SW 1271 (cell line): ENCODE data around the gene SRGAP2C.
"Not testable (repeated sequence)": the region's sequence is repeated elsewhere in the genome, so short reads cannot be mapped to it uniquely, and the experiment has no call there.

Experiments
- DNase-seq, 2 experiments: peaks; one replicate each; lab custom pipeline; 2025; lab: John Stamatoyannopoulos, UW

SRGAP2C gene

GRCh38 chr1:121184290-121185127, at the start of gene SRGAP2C, which contains the start of gene FAM72B:
TSS of gene SRGAP2C (plus strand) at chr1:121184975. CDS start at chr1:121187447, 2,472 bp downstream.
TSS of gene FAM72B (minus strand) at chr1:121184340. CDS start at chr1:121183489, 851 bp downstream.
- peak; percentile 84 to 94 for DNase-seq

DNA sequence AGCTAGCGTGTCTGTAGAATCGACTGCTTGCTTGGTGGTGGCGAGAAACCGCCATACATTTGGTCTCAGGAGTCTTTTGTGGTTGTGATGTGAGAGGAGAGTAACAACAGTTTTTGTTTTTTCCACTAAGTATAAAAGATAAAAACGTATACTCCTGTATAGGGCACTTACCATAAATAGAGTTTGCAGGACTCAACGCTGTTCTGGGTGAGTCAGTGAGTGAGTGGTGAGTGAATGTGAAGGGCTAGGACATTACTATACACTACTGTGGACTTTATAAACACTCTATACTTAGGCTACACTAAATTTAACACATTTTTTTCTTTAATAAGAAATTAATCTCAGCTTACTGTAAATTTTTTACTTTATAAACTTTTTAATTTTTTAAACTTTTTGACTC, 44.4 kb upstream of the SRGAP2C start:
- DNase-seq = not testable (repeated sequence)

DNA sequence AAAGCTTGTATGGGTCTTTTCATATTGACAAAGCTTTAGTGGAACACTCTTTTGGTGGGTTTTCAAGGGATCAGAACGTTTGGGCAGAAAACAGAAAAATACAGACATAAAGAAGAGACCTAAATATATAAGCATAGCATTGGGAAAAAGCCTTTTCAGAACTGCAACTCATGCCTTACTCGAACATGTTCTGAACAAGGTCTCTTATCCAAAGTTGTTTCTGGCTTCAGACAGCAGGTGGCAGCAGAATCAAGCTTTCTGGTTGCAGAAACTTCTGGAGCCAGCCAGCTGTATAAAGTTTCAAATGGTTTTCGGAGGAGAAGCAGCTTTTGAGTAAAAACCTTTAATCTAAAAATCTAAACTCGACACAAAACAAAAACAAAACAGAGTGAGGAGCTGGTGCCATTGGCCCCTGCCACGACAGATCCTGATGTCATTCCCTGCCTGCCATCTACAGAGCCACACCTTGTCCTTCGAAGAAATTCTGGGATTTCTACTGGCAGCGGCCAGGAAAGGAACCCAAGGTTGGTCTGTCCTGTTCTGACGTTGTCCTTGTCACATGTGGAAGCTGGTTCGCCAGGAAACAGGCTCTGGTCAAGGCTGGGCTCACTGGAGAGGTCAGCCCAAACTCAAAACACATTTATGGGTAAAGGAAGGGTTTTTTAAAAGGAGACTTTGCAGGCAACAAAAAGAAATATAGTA, 36.1 kb upstream of the SRGAP2C start:
- not testable (repeated sequence) for DNase-seq

GRCh38 chr1:121151294-121151693, 33.5 kb upstream of the SRGAP2C start:
- not testable (repeated sequence) for DNase-seq

GRCh38 chr1:121152788-121153187, 32.0 kb upstream of the SRGAP2C start:
- not testable (repeated sequence) for DNase-seq

DNA sequence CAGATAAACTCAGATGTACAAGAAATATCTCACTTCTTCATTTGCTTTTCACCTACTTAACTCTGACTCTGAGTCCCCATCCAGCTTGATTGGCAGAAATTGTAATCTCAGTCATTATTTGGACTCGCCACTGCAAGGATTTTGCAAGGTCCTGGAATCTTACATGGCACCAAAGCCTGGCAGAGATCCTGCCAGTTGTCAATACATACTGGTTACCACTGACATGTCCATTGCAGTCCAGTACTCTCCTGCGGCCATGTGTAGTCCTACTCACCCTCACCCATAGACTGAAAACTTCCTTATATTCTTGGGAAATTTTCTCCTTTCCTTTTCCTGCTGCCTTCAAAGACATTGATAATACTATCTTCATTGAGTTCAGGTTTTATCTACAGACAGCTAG, 30.0 kb upstream of the SRGAP2C start:
- not testable (repeated sequence) for DNase-seq

DNA sequence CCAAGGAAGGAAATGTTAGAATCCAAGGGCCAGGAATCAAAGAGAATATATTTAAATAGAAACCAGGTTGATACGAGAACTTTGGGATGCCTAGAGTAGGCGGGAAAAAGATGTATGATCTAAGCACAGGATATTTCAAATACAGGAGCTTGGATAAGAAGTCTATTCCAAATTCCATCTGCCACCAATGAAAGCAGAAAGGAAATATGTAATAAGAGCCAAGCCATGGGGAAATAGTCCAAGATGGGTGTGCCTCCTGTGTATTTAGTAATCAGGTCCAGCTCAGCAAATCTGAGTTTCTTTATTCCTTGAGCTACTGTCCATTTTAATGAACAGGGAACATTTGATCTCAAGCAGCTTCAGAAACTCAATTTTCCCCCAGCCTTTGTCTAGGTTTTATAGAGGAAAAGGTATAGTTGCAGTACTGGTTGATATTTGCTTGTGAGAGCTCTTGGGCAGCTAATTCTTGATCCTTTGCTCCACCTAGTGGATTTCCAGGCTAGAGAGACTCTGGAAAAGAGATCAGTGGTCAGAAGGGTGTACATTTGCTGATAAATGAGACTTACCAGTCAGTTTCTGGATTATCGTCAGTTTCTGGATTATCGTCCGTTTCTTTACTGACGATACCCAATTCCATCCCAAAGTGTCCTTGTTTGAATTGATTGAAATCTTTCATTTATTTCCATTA, 29.0 kb upstream of the SRGAP2C start:
- DNase-seq = peak in 1 of 2 experiments; percentile 5

GRCh38 chr1:121156958-121157603, 27.7 kb upstream of the SRGAP2C start:
- not testable (repeated sequence) for DNase-seq

DNA sequence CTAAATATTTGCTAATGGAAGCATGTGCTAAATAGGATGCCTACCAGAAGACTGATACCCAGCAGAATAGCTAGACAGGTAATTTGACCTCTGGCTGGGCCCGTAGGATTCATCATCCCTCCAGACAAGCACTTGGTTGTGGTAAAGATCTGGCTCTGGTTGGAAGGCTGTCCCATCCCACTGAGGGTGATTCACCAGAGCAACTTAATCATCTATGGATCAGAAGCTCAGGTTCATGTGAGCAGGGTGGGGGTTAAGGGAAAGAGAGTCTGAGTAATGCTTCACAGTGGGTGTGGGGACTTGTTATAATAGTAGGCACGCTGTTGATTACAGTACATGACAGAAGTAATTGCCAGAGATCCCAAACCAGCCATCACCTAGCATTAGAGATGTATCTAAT, 27.2 kb upstream of the SRGAP2C start:
- DNase-seq = not testable (repeated sequence)

DNA sequence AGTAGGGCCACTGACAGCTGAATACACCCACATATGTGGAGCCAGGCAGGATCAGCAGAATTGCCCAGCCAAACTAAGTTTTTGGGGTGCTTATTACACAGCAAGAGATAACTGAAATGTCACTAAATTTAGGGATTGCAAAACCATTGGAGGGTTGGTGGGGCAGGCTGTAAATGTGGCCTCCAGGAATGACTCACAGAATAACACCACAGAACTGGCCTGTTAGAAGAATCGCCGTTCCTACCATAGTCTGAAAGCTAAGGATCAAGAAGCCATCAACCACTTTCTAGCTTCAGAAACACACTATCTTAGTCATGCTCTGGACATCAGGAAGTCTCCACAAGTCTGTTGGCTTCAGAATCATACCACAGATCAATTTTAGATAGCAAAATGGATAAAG, 24.7 kb upstream of the SRGAP2C start:
- DNase-seq = not testable (repeated sequence)

GRCh38 chr1:121161199-121161901, 23.4 kb upstream of the SRGAP2C start:
- DNase-seq = not testable (repeated sequence)

- not testable (repeated sequence) for DNase-seq
Observed at GRCh38 chr1:121163850-121164757, 20.7 kb upstream of the SRGAP2C start.

DNA sequence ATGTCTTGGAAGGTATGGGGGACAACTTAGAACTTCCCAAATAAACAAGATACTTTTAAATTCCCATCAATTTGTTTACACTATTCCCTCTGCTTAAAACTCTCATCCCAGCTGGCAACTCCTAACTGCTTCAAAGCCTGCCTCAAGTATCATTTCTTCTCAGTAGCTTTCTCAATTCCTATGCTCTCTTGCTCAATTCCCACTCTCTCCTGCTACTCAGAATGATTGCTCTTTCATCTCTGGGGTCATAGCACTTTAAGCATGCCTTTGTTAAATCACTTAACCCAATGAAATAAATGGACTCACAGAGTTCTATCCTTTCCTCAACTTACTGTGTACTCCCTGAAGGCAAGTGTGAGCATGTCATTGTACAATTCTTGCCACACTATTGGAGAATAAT, 19.5 kb upstream of the SRGAP2C start:
- DNase-seq = not testable (repeated sequence)

- DNase-seq = not testable (repeated sequence)
Observed at GRCh38 chr1:121167225-121167738, 17.5 kb upstream of the SRGAP2C start.

DNA sequence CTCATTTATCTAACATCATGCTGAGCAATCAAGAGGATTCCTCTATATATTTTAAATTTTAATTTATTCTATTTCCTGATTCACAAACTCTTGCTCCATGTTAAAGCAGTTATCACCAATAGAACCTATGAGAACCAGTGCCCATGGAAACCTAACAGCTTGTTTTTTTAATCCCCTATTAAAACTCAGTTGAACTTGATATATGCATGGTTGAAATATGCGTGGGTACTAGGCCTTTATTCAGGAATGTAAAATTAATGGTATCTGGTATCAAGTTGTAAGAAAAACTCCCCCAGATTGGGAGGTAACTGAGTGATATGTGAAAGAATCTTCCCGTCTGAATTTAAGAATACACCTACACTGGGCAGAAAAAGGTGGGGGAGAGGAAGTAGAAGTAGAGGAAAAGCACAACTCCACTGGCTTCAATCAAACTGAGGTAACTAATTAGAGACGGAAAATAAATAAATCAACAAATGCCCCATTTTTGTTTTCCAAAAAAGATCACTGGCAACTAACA, 16.6 kb upstream of the SRGAP2C start:
- DNase-seq = not testable (repeated sequence)

DNA sequence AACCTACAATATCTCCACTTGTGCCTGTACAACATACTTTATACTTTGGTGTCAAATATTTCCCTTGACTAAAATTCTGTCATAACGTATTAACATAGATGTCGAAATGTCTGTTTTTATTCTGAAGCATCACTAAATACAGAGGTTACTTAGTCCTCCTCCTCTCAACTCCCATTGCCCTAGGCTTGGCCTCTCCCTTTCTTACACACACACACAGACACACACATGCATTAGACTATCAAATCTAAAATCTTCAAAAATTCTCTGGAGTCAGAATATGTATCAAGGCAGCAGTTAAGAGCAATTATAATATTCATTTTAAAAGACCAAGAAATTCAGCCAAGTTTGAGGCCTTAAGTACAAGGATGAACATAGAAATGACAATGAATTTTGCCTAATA, 8.1 kb upstream of the SRGAP2C start:
- DNase-seq = not testable (repeated sequence)

- not testable (repeated sequence) for DNase-seq
Observed at GRCh38 chr1:121178197-121178596, 6.6 kb upstream of the SRGAP2C start.

- DNase-seq = not testable (repeated sequence)
Observed at GRCh38 chr1:121183867-121184266, 908 bp upstream of the SRGAP2C start.

- DNase-seq = not testable (repeated sequence)
Observed at GRCh38 chr1:121185140-121185708, 449 bp downstream of the SRGAP2C start.
